Endothelial cell of umbilical vein (primary cell): Measurements from ENCODE around the gene LIPG.
"Not testable (repeated sequence)": the region's sequence is repeated elsewhere in the genome, so short reads cannot be mapped to it uniquely, and the experiment has no call there.

ENCODE experiments used
- CTCF ChIP-seq, 2 donors: IDR thresholded peaks; 1 replicate in 1 of 2; 2 replicates in 1 of 2; pipeline ENCODE4 v1.5.1; 2011; ENCODE audit warnings: low read length in 2 of 2, mild to moderate bottlenecking in 2 of 2, moderate library complexity in 2 of 2, control low read depth in 1 of 2, inconsistent platforms in 1 of 2, low read depth in 1 of 2; ENCODE audit not compliant: insufficient read depth in 1 of 2; ENCODE audit errors: extremely low read depth in 1 of 2
- MAX ChIP-seq: IDR thresholded peaks from 2 replicates; pipeline ENCODE4 v1.6.1; 2011; ENCODE audit not compliant: insufficient read depth, insufficient read length
- POLR2A ChIP-seq: IDR thresholded peaks from 2 replicates; pipeline ENCODE4 v1.6.1; 2012; ENCODE audit warnings: low read depth, mild to moderate bottlenecking, control low read depth, low read length
- POLR2AphosphoS5 ChIP-seq: IDR thresholded peaks from 2 replicates; pipeline ENCODE4 v1.6.1; 2012; ENCODE audit warnings: low read depth, mild to moderate bottlenecking, control low read depth, low read length, moderate library complexity; ENCODE audit not compliant: insufficient read depth

- not testable (repeated sequence) for TF ChIP-seq POLR2A; MAX; CTCF (IDR thresholded peaks at IDR 0.05; ENCODE audit: extremely low read depth in 1 of 2, insufficient read depth in 1 of 2, low read depth in 1 of 2, low read length in 2 of 2); POLR2AphosphoS5
These were observed 17.2 kb downstream of the LIPG start for GRCh38 chr18:49579041-49579440.
